WTC11 (cell line): ENCODE data around the gene CYLD. TPM values are rescaled to one million over a fixed set of nuclear protein-coding genes. Genes with fewer than 3 reads are reported as not detected.
A peak's percentile ranks its signal among the peaks of the same experiment; 100 is the strongest.

Experiments
- ATAC-seq: fragments of 200-7000 bp; cut with Tn5 transposase; 2 replicates; pipeline ENCODE4 v1.10.0; 2021; ENCODE audit warnings: mild to moderate bottlenecking, moderate library complexity
- CTCF ChIA-PET: fragments of 300-600 bp; sonication (Branson Sonifier 250); formaldehyde crosslinking; loops from one replicate; lab custom pipeline; 2021; ENCODE audit warnings: antibody characterized with exemption; lab: Charles Lee
- POLR2A ChIA-PET: fragments of 350-600 bp; sonication (Branson Sonifier 250); formaldehyde crosslinking; loops from one replicate; lab custom pipeline; 2021; ENCODE audit warnings: antibody characterized with exemption; lab: Charles Lee
- DNase-seq: peaks from one replicate; pipeline ENCODE4 v3.0.0; 2021; ENCODE audit warnings: low spot score
- H3K27ac Mint-ChIP-seq: 2 replicates; pipeline ENCODE4 v1.8.0; 2021; ENCODE audit warnings: mixed read lengths
- H3K27me3 Mint-ChIP-seq: 2 replicates; pipeline ENCODE4 v1.8.0; 2021; ENCODE audit warnings: low read depth, mild to moderate bottlenecking, moderate library complexity, mixed read lengths
- H3K36me3 Mint-ChIP-seq: 2 replicates; pipeline ENCODE4 v1.8.0; 2021; ENCODE audit warnings: mixed read lengths
- H3K4me1 Mint-ChIP-seq: 2 replicates; pipeline ENCODE4 v1.8.0; 2022; ENCODE audit warnings: mixed read lengths
- H3K4me3 Mint-ChIP-seq: 2 replicates; pipeline ENCODE4 v1.8.0; 2021; ENCODE audit warnings: mild to moderate bottlenecking, moderate library complexity, mixed read lengths
- H3K9me3 Mint-ChIP-seq: 2 replicates; pipeline ENCODE4 v1.8.0; 2021; ENCODE audit warnings: mixed read lengths
- ARID4B ChIP-seq: sonication (generic); formaldehyde crosslinking; IDR thresholded peaks from 2 replicates; pipeline ENCODE4 v1.8.0; 2023; ENCODE audit warnings: missing genetic modification reagents, mild to moderate bottlenecking, borderline replicate concordance
- CBFB ChIP-seq: sonication (generic); formaldehyde crosslinking; IDR thresholded peaks from 2 replicates; pipeline ENCODE4 v1.8.1; 2022; ENCODE audit warnings: mild to moderate bottlenecking, low read depth, missing genetic modification reagents
- CDX4 ChIP-seq: fragments of 250-450 bp; sonication (Bioruptor Pico); IDR thresholded peaks from 2 replicates; pipeline ENCODE4 v1.9.0; 2021; ENCODE audit warnings: moderate library complexity, mild to moderate bottlenecking, inconsistent platforms, borderline replicate concordance
- E2F4 ChIP-seq: sonication (generic); formaldehyde crosslinking; IDR thresholded peaks from 2 replicates; pipeline ENCODE4 v1.8.1; 2022; ENCODE audit warnings: low read depth, mild to moderate bottlenecking, moderate library complexity, missing genetic modification reagents, borderline replicate concordance
- E2F5 ChIP-seq: sonication (generic); formaldehyde crosslinking; IDR thresholded peaks from 2 replicates; pipeline ENCODE4 v1.8.1; 2022; ENCODE audit warnings: mild to moderate bottlenecking, moderate library complexity, missing genetic modification reagents
- GABPB1 ChIP-seq: sonication (generic); formaldehyde crosslinking; IDR thresholded peaks from 2 replicates; pipeline ENCODE4 v1.8.1; 2023; ENCODE audit warnings: mild to moderate bottlenecking, missing genetic modification reagents
- IRF2 ChIP-seq: sonication (generic); formaldehyde crosslinking; IDR thresholded peaks from 2 replicates; pipeline ENCODE4 v1.8.0; 2022; ENCODE audit warnings: low read depth, missing genetic modification reagents, borderline replicate concordance
- MXD4 ChIP-seq: fragments of 250-450 bp; sonication (Bioruptor Pico); IDR thresholded peaks from 2 replicates; pipeline ENCODE4 v1.8.0; 2021; ENCODE audit warnings: mild to moderate bottlenecking, moderate library complexity, borderline replicate concordance
- PREB ChIP-seq: sonication (generic); formaldehyde crosslinking; IDR thresholded peaks from 2 replicates; pipeline ENCODE4 v1.8.1; 2022; ENCODE audit warnings: mild to moderate bottlenecking, missing genetic modification reagents, moderate library complexity, borderline replicate concordance
- SMAD3 ChIP-seq: sonication (generic); formaldehyde crosslinking; IDR thresholded peaks from 2 replicates; pipeline ENCODE4 v1.8.0; 2022; ENCODE audit warnings: missing genetic modification reagents, mild to moderate bottlenecking, borderline replicate concordance
- ZNF121 ChIP-seq: sonication (generic); formaldehyde crosslinking; IDR thresholded peaks from 2 replicates; pipeline ENCODE4 v1.8.0; 2023; ENCODE audit warnings: missing genetic modification reagents
- ZNF281 ChIP-seq: sonication (generic); formaldehyde crosslinking; IDR thresholded peaks from 2 replicates; pipeline ENCODE4 v1.8.0; 2023; ENCODE audit warnings: mild to moderate bottlenecking, missing genetic modification reagents
- ZNF423 ChIP-seq: fragments of 250-450 bp; sonication (Bioruptor Pico); IDR thresholded peaks from 2 replicates; pipeline ENCODE4 v2.1.2; 2022; ENCODE audit warnings: mild to moderate bottlenecking, moderate library complexity
- ZNF425 ChIP-seq: fragments of 250-450 bp; sonication (Bioruptor Pico); conservative IDR thresholded peaks from 2 replicates; pipeline ENCODE4 v1.9.0; 2021; ENCODE audit warnings: mild to moderate bottlenecking
- ZNF512 ChIP-seq: sonication (generic); formaldehyde crosslinking; IDR thresholded peaks from 2 replicates; pipeline ENCODE4 v1.8.1; 2022; ENCODE audit warnings: missing genetic modification reagents, borderline replicate concordance
- ZSCAN18 ChIP-seq: fragments of 250-450 bp; sonication (Bioruptor Pico); IDR thresholded peaks from 2 replicates; pipeline ENCODE4 v2.1.2; 2022; ENCODE audit warnings: mild to moderate bottlenecking, moderate library complexity
- total RNA-seq: library from RNA; stranded (reverse); gene quantifications from 3 replicates; pipeline ENCODE4 v1.2.3, GENCODE V29; 2021

The CYLD gene
- total RNA-seq, 1 experiment from 2014 or later, result 10.8 TPM

- TF ChIP-seq ZNF425 (CRISPR knock-in tag) (no peak), SMAD3 (no peak), E2F5 (CRISPR knock-in tag) (no peak), CBFB (CRISPR knock-in tag) (no peak), PREB (CRISPR knock-in tag) (no peak), ZNF423 (CRISPR knock-in tag) (no peak), ARID4B (CRISPR knock-in tag) (no peak), ZSCAN18 (no peak)
Observed at GRCh38 chr16:50839356-50839755, 97.5 kb downstream of the CYLD start (continued).

GRCh38 chr16:50839920-50840729, 98.2 kb downstream of the CYLD start:
- ChIA-PET POLR2A (interaction anchor here (1.1 kb wide), 1 partner anchor 40 kb away, joined by 3 read pairs; no protein-coding TSS in a partner anchor), CTCF (interaction anchor here (0.6 to 2.2 kb wide), 8 partner anchors 12 to 922 kb away, joined by 3 to 16 read pairs (median 3); partner anchors contain the start of gene CYLD)
- H3K27ac Mint-ChIP-seq, result no peak overlapping the region
- ATAC-seq (peak; percentile 30; the same call in 1 of the 2 replicates), DNase-seq (no peak)
- H3K9me3 Mint-ChIP-seq, result no peaks in the 10 kb centered on the region
- H3K4me3 Mint-ChIP-seq, result peak overlapping the region; percentile 60
- no peaks in the 10 kb centered on the region for H3K36me3 Mint-ChIP-seq
- H3K4me1 Mint-ChIP-seq, result peaks cover 30% of the 10 kb centered on the region
- H3K27me3 Mint-ChIP-seq, result peaks cover 11% of the 10 kb centered on the region
- no peak for TF ChIP-seq ZNF281 (CRISPR knock-in tag)
- TF ChIP-seq ZNF121 (CRISPR knock-in tag), result no peak
- TF ChIP-seq E2F4 (CRISPR knock-in tag), result no peak
- TF ChIP-seq ZNF512 (CRISPR knock-in tag), result no peak
- no peak for TF ChIP-seq MXD4
- TF ChIP-seq IRF2 (CRISPR knock-in tag), result no peak
- TF ChIP-seq GABPB1 (CRISPR knock-in tag), result no peak
- TF ChIP-seq CDX4 (CRISPR knock-in tag), result no peak
